Activated naive CD4-positive, alpha-beta T cell (primary cell): Measurements from ENCODE around the gene C1QBP.
"Not testable (repeated sequence)": the region's sequence is repeated elsewhere in the genome, so short reads cannot be mapped to it uniquely, and the experiment has no call there.

Experiments used
- DNase-seq, 4 experiments: peaks; one replicate each; lab custom pipeline; 2025; lab: John Stamatoyannopoulos, UW

C1QBP gene

DNA sequence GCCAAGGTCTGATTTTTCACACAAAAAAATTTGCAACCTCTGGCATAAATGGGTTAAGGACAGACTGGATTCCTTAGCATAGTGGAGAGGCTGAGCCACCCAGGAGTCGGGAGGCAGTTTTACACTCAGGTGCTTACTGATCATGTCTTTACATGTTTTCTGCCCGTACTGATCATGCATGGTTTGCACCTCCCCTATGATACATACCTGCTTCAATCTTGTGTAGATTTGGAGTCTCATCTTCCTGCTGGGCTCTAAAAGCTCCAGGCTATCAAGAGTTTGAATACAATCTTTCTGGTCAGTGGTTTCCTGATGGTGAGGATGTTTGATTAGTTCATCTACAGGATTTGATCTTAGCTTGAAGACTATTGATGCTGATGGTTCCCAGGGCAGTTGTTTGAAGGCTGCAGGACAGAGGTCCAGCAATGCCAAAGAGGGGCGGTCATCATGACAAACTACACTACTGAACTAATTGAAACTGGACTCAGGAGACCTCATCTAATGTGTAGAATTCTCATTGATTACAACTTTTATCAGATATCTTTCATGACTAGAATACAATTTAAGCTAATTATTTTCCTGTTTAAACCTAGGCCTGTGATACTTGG is 6.9 kb downstream of the C1QBP start:
- no peak for DNase-seq

DNA sequence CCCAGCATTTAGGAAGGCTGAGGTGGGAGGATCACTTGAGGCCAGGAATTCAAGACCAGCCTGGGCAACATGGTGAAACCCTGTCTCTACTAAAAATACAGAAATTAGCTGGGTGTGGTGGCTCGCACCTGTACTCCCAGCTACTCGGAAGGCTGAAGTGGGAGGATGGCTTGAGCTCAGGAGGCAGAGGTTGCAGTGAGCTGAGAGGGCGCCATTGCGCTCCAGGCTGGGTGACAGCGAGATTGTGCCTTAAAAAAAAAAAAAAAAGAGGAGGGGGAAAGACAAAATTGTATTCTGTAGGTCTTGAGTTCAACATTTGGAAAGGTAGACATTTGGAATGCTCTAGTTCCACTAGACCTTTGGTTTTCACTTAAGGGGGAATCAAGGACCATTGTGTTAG is 7.7 kb downstream of the C1QBP start:
- not testable (repeated sequence) for DNase-seq

- no peak for DNase-seq
Measured at GRCh38 chr17:5430413-5430999, 8.4 kb downstream of the C1QBP start.

DNA sequence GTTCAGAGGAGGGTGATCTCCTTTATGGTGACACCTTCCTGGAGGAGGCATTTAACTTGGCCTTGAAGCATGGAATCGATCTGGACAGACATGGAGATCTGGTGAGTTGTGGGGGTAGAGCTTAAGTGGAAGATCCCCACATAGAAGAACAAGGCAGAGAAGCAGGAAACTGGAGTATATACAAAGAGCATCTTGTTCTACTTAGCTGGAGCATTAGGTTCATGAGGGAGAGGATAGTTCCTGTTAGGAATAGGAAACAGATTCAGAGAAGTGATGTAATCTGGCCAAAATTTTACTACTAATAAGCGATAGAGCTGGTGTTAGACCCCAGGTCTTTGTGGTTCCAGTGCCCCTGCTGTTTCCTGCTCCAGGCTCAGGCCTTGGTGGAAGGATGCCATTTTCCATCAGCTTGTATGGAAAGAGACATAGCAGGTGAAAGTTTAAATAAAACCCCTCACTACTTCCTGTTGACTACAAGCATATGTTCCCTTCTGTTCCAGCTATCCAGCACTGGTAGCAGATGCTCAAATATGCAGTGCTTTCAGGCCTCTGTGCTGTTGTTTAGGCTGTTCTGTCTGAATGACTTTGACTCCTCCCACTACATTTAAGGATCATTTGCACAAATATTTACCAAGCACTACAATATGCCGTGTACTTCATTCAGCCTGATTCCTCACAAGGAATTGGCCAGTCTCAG is 9.6 kb downstream of the C1QBP start:
- DNase-seq: no peak

DNA sequence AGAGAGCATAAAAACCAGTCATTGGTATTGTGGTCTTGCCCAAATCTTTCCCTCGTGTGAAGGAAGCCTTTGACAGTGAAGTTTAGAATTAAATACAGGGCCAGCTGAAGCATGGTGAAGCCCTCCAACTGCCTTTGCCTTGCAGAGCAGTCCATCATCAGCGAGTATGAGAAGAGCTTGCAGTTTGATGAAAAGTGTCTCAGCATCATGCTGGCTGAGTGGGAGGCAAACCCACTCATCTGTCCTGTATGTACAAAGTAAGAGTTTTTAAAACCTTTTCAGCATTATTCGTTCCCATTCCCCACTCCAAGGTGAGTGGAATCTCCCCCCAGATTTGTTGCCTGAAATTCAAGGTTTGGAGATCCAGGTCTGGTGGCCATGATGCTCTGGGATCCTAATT is 13.1 kb downstream of the C1QBP start:
- DNase-seq: no peak

GRCh38 chr17:5424909-5425308 is 14.0 kb downstream of the C1QBP start:
- DNase-seq: no peak

- no peak for DNase-seq
Measured at GRCh38 chr17:5422505-5422904, 16.4 kb downstream of the C1QBP start.

DNA sequence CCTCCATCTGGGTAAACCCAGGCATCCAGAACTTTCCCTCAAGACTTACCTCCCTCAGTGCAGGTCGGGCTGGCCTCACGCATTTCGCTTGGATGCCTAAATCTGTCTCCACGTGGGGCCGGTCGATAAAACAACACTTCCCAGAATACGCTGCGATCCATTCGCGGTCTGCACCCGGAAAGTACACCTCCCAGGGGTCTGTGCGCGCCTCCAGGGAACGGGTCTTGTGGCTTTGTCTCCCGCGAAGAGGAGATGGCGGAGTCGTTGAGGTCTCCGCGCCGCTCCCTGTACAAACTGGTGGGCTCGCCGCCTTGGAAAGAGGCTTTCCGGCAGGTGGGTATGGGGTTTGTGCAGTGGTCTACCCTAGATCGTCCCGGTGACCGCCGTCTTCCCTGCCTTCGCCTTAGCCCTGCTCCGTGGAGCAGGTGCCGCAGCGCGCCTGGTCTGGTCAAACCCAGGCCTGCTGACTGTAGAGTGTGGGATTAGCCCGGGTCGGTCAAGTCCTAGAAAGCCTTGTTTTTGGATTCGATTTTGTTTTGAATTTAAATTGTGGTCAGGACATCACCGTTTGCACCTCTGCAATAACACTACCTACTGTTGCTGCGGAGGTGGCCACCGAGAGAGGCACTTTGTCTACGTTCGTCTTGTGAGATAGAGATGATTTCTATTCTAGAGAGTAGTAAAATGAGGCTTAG is 18.8 kb downstream of the C1QBP start, which contains the start of gene RPAIN:
Gene RPAIN (plus strand): TSS at position 224 of the 695 bp plus-strand sequence. CDS start 29 bp downstream, at position 253.
- DNase-seq: peak; percentile 77 to 80 (median 79)

- DNase-seq: peak; percentile 86 to 91 (median 87)
Measured at GRCh38 chr17:5419356-5419958, 19.5 kb downstream of the C1QBP start, which contains the start of gene NUP88. Gene NUP88, minus strand, starts transcription at chr17:5419662. Its CDS starts 12 bp downstream, at chr17:5419650.

DNA sequence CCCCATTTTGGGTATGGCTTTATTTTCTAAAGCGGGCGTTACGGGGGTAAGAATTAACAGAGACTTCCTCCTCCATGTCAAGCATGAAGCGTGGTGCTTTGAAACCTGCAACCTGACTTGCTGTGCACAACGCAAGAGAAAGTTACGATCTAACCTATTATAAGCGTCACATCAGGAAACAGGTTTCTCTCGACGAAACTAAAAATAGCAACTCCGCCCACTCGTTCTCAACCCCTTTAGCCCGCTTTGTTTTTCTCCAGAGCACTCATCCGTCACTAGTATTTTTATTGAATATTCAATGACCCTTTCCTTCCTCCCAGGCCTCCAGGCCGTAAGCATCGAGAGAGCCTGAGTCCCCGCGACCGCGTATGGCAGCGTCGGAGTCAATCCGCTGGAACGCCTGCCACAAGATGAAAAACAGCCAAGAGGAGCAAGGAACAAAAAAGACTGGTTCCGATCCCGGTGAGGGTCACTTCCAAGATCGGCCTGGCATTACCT is 20.0 kb downstream of the C1QBP start:
- peak; percentile 35 to 53 (median 48) for DNase-seq

GRCh38 chr17:5416901-5417300 is 22.1 kb downstream of the C1QBP start:
- DNase-seq: no peak

DNA sequence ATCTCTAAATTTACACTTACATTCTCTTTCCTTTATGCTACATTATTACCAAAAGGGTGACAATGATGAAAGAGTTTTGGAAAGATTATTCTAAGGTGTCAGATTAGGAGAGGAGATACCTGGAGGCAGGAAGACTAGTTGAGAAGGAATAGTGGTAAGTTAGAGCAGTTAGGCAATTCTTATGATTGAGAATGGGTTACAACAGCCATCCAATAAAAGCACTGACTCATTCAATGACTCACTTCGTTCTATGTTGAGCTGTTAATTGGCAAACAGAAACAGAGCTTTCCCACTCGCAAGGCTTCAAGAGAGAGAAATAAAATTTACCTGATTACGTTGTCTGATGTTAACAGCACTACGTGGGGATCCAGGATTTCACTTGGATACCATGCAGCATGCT is 25.3 kb downstream of the C1QBP start:
- no peak for DNase-seq

DNA sequence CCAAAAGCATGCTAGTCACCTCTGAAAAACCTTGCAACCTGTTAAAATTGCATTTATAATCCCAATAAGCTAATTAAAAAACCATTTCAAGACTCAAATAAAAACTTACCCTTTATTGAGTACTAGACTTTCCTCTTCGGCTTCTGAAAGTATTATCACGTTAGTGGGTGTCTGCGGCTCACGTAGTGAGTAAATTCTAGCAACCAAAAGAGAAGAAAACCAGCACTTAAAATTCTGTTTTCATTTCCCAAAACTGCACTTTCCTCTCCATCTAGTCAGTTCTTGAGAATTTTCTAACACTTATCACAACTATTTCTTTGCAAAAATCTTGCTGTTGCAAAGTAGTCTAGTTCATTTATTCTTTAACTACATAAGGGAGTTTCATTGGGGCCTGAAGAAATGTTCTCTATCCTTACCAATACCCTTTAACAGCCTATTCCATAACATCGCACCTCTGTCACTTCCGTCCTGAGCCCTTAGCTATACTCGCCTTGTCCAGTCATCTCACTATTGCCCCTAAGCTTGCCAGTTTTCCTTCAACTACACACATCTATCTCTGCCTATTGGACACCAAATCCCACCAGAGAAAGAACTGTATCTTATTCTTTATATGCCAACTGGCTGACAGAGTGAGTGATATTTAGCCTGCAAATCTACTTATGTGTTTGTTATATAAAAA is 28.2 kb downstream of the C1QBP start:
- no peak for DNase-seq

- no peak for DNase-seq
Measured at GRCh38 chr17:5408186-5408585, 30.8 kb downstream of the C1QBP start.

DNA sequence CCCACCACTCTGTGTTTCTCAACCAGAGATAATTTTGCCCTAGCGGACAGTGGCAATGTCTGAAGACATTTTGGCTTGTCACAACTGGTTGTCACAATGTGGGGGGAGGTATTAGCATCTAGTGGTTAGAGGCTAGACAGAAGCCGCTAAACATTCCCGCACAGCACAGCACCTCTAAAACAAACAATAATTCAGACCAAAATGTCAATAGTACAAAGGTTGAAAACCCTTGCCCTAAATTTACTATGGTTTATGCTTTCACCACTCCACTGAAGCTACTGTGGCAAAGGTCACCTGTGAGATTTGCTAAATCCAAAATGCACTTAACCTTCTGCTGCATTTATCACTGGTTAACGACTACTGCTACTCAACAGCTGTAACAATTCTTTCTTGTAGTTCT is 33.6 kb downstream of the C1QBP start:
- no peak for DNase-seq

- no peak for DNase-seq
Measured at GRCh38 chr17:5399767-5400166, 39.2 kb downstream of the C1QBP start.

- no peak for DNase-seq
Measured at GRCh38 chr17:5396612-5397011, 42.3 kb downstream of the C1QBP start.

GRCh38 chr17:5391678-5392077 is 47.3 kb downstream of the C1QBP start:
- no peak for DNase-seq
